HG03064 (cell line): ENCODE results near the gene SAMD14.
A peak's percentile ranks its signal among the peaks of the same experiment; 100 is the strongest.

Experiments
- ATAC-seq: cut with Tn5 transposase; IDR thresholded peaks from one replicate; pipeline ENCODE4 v1.9.1; 2021; ENCODE audit warnings: low read depth; ENCODE audit not compliant: unreplicated experiment

The SAMD14 gene

DNA sequence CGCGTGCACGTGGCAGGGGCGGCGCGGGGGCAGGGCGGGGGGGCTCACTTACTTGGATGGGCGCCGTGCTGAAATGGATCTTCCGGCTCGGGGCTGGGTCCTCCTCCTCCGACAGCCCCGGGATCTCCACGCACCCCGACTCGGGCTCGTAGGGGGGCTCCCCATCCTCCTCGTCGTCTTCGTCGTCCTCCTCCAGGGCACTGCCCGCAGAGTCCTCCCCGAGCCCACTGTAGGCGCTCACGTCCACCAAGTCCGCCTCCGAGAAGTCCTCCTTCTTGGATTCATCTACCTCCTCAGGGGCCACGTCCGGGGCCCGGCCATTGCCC is 19.1 kb upstream of the SAMD14 start:
- no peak for ATAC-seq

GRCh38 chr17:50148226-50149090 is 18.5 kb upstream of the SAMD14 start:
- ATAC-seq: peak; percentile 33

DNA sequence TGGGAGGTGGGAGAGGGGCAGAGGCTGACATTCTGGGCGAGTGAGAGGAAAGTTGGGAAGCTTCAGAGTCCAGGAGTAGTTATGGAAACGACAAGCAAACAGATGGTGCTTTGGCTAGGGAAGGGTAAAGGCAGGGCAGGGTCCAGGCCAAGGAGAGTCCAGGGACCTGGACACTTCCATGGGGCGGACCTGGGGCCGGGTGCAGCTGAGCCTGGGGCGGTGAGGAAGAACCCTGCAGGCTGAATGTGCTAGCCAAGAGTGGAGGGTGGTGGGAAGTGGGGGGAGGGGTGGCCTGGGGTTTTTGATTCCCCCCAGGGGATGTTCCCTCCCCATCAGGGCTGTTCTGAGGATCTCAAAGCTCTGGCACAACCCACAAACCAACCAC is 17.9 kb upstream of the SAMD14 start:
- ATAC-seq: no peak

DNA sequence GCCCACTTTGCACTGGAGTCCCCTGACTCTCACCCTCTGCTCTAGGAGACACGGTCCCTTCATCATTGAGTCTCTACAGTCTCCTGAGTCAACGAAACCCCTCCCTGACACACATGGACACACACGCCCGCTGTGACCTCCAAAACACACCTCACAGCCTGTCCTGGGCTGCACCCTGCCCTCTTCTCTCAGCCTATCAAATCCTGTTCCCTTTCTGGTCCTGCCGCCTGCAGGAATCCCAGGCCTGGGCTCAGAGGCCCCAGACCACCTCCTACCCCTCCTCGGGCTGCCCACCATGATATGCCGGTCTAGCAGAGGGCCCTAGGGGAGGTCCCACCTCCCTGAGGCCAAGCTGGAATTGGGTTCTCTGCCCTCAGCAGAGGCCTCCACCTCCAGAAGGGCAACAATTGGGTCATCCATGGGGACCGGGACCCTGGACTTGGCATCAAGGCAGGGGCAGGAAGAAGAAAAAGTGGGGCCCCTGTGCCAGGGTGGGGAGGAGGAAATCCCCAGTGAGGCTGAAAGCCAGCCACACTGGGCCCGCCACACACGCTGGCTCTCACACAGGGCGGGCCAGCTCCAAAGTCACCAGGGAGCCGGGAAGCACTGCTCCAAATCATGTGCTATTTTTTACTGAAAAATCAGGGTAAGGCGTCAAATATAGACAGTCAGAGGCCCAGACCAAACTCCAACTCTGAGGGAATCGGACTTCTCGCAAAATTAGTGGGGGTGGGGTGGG is 17.1 kb upstream of the SAMD14 start:
- no peak for ATAC-seq

DNA sequence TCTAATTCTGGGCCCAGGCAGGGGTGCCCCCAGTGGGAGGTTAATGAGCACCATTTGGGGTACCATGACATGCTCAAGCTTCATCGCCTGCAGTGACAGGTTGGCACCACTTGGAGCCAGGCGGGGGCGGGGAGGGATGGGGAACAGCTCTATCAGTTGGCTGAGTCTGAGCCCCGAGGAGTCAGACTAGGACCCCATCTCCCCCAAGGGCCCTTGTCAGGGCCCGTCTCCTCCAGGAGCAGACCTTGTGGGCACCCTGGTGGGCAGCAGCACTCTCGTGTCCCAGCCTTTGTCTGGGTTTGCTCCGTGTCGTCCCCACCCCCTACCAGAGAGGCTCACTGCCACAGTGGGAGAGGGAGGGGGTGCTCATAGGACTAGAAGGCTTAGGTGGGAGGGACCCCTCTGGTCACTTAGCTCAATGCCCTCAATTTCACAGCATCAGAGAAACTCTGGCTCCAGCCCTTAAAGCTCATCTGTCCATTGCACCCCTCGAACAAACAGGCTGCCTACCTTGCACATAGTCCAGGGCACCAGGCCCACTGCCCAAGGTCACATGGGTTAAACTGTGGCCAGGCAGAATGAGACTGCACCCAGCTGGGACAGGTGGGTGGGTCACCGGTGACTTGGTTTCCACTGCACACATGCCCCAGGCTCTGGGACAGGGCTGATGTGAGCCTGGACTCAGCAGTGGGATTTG is 16.4 kb upstream of the SAMD14 start:
- ATAC-seq: no peak

DNA sequence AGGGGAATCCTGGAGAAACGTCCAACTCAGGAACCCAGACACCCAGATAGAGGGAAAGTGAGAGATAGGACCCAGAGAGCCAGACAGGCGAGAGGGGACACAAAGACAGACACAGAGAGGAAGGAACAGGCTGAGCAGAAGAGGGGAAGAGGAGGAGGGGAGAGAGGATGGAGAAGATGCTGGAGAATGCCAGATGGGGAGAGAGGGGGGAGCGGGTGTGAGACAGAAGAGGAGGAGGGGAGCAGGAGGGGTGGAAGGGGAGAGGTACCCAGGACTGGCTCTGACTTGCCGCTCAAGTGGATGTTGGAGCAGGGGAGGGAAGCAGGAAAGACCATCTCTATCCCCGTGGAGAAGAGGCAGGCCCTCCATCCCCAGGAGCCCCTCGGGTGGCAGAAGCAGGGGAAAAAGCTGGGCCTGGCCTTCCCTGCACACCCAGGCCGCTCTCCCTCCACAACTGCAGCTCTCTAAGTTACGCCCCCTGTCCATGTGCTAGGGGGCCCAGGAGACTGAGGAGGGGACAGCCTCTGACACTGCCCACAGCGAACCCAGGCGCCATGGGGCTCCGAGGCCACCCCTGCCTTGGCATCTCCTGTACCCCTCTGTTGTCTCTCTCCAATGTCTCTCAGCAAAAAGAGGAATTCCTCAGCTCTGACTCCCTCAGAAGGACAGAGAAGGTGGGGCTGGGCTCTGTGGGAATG is 15.7 kb upstream of the SAMD14 start:
- no peak for ATAC-seq

DNA sequence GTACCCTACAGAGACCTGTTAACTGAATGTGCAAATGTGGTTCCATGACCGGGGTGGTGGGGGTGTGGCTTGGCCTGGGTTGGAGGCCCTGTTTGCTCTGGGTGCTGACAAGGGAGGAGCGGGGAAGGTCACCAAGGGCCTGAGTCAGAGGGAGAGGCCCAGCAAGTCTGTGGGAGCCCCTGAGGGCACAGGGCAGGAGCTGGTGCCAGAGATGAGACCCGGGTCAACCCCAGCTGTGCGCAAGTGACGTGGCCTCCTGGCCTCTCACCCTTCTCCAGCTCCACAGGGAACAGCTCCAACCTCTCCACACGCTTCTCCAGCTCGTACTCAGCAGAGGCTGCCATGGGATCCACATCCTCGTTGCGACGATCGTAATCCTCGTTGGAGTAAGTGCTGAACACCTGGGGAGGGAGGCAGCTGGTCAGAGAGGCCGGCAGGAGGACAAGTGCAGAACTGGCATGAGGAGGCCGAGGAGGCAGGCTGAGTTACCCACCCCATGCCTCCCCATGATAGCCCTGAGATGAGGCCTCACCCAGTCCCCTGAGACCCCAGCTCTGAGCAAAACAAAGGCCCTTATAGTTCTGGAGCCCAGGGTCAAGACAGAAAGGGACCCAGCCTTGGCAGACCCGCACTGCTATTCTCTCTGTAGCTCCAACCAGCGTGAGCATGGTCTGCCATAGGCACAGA is 15.0 kb upstream of the SAMD14 start:
- no peak for ATAC-seq

GRCh38 chr17:50144355-50144754 is 14.4 kb upstream of the SAMD14 start:
- ATAC-seq: no peak

DNA sequence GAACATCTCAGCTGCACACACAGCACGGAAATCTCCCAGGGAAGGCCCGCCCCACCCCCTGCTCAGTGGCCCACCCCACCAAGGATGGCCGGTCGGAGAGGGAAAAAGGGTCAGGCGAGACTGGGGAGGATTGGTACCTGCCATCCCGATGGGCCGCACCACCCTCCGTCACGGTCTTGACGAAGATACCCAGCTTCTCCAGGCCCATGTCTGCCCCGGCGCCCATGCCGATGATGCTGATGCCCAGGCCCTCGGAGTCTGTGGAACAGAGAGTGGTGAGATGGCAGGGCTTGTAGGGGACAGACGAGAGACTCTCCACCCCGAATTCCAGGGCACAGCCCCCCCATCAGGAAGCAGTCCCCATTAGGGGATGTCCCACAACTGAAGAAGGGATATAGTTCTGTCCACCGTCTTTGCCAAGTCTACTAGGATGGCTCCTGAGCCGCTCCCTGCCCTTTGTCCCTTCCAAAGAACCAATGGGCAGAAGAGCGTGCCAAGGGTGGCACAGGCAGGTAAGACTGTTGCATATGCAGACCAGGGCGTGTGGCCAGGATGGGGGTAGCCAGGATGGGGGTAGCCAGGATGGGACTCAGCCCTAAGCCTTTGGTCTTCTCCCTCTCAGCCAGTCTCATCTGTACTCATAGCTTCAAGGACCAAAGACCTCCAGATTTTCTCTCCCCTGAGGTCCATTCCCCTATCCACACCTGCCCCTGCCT is 13.7 kb upstream of the SAMD14 start:
- no peak for ATAC-seq

GRCh38 chr17:50141745-50142110 is 11.8 kb upstream of the SAMD14 start:
- no peak for ATAC-seq

DNA sequence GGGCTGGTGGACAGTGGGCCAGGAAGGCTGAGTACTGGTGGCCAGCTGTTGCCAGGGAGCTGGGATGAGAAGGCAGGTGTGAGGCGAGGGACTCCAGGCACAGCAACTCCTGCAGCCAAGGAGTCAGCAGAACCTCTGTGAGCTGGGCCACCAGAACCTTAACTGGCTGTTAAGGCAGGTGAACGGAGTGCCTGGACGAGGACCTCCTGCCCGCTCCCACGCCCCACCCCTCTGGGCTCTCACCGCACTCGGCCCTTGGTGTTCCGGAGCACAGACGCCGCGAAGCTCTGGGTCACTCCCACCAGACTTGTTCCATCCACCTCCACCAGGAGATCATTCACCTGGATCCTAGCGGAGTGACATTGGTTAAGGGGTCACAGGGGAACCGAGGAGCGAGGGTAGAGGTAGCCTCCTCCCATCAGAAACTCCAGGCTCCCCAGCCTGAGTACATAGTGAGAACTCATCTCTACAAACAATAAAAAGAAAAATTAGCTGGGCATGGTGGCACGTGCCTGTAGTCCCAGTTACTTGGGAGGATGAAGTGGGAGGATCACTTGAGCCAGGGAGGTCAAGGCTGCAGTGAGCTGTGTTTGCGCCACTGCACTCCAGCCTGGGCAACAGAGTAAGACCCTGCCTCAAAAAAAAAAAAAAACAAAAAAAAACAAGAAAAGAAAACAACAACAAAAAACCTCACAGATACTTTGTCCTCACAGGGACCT is 11.2 kb upstream of the SAMD14 start:
- no peak for ATAC-seq

GRCh38 chr17:50139950-50140885 is 10.3 kb upstream of the SAMD14 start:
- no peak for ATAC-seq

GRCh38 chr17:50139185-50139783 is 9.3 kb upstream of the SAMD14 start:
- ATAC-seq: no peak

- ATAC-seq: no peak
Measured at GRCh38 chr17:50137042-50137441, 7.1 kb upstream of the SAMD14 start.

DNA sequence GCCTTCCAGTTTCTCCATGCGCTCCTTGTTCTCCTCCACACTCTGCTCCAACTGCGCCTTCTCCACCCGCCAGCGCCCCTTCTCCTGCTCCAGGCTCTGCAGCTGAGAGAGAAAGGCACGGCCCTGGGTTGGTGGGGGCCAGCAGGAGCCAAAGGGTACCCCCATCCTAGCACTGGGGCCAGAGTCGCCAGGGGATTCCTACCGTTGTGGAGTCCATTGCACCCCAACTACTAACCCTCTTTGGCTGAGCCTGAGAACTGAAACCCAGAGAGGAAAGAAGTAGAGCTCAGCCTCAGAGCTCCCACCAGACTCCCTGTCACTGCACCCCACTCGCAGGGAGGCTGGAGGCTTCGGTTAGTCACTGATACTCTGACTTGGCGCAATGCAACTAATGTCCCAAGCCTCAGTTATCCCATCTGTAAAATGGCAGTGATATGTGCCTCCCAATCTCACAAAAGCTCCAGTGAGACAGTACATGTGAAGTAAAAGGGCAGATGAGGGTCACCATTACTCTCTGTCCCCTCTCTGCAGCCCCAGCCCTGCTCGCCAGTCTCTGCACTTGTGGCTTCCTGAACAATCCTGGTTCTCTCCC is 6.2 kb upstream of the SAMD14 start:
- no peak for ATAC-seq

GRCh38 chr17:50135316-50136095 is 5.5 kb upstream of the SAMD14 start:
- ATAC-seq: no peak
